Activated CD4-positive, alpha-beta T cell treated with anti-CD3 and anti-CD28 coated beads, Interleukin-2, amount 50 U/mL, for 48 hours (primary cell): ENCODE results near the gene LDLRAP1.
A peak's percentile ranks its signal among the peaks of the same experiment; 100 is the strongest.

Source experiments
- DNase-seq, 2 experiments: peaks; one replicate each; pipeline ENCODE4 v3.0.0-alpha.2; 2020

Gene LDLRAP1

DNA sequence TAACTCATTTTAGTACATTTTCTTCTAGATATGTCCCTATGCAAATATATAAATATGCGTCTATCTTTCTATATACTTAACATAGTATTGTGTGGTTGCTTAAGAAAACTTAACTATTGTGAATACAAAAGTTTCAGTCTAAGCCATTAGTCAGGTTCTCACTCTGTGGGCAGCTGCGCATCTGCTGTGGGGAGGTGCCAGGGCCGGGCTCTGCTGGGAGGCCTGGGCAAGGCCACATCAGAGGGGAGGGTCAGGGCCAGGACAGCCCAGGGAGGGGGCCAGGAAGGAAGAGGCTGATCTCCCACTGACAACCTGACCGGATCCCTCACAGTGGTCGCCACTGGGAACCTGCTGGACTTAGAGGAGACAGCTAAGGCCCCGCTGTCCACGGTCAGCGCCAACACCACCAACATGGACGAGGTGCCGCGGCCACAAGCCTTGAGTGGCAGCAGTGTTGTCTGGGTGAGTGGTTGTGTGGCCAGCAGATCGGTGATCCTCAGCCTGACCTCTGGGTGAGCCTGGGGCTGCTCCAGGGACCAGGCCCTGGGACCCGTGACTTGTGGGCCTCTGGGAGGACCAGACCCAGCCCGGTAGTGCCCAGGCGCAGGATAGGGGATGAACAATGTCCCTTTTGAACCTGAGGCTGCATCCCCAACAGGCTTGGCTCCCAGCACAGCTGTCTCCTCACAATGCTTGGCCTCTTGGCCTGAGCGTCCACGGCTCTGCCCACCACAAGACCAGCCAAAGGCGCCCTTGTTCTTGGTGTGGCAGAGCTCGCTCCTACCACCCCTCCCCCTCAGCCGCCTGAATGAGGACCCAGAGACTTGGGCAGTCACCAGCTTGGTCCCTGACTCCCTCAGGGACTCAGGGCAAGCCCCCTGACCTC lies 20.2 kb downstream of the LDLRAP1 start:
- DNase-seq = peak; percentile 45 to 58

DNA sequence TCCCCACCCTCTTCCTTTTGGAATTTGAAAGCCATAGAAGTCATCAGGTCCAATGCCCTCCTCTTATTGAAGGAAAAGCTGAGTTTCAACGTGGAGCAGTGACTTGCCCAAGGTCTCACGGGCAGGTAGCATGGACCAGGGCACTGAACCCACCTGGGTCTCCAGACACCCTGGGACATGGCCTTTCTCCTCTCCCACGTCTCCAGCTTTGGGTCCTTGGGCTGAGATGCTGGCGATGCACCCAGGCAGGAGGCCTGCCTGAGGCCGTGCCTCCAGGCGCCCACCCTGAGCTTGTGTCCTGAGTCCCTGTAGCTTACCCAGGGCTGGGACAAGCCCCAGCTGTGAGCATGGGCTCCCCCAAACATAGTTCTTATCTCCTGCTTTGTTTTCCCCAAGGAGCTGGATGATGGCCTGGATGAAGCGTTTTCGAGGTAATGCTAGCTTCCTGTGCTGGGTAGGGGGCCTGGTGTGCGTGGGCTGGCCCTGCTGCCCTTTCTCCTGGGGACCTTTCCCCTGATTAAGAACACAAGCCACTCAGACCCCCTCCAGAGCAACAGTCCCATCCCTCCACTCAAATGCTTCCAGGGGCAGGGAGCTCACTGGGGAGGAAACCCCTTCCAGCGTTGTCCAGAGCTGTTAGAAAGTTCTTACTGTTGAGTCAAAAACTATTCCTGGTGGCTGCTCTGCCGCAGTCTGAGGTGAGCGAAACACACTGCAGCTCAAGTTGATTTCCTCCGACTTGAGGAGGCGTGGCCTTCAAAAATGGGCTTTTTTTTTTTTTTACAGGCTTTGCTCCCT lies 21.6 kb downstream of the LDLRAP1 start:
- peak; percentile 43 to 52 for DNase-seq

DNA sequence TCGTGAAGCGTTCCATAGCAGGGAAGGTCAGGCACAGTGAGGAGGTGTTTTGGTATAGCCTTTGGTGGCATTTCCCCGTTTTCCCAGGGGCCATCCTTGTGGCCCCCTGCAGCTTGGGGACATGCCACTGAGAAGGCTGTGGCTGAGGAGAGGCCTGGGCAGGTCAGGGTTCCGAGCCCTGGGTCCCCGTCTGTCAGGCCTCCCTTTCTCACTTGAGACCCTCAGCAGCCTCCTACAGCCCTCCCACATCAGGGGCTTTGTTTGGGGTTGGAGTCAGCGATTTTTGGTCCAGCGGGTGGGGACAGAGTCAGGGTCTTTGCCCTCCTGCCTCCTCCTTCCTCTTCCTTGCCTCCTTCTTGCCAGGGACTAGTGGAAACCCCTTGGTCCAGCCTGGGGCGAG lies 22.2 kb downstream of the LDLRAP1 start:
- no peak for DNase-seq

DNA sequence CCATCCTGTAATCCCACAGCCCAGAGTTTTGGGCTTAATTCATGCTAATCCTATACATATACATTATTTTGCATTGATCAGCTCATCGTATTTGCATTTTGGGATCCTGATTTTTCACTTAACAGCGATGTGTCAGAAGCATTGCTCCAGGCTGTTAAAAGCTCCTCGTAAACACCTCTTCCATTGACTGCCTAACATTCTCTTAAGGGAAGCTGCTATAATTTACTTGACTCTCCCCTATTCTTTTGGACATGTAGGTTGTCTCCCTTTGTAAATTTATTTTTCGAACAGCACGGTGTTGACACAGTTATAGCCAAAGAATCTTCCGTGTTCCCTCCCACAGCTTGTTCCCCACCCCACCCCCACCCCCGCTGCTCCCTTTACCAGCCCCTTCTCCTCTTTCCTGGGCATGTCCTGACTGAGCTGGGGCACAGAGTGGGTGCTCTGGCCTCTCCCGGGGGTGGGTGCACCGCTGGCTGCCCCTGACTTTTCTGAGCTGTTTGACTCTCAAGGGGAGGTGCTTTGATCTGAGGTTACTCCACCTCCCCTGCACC lies 22.8 kb downstream of the LDLRAP1 start:
- DNase-seq = no peak

DNA sequence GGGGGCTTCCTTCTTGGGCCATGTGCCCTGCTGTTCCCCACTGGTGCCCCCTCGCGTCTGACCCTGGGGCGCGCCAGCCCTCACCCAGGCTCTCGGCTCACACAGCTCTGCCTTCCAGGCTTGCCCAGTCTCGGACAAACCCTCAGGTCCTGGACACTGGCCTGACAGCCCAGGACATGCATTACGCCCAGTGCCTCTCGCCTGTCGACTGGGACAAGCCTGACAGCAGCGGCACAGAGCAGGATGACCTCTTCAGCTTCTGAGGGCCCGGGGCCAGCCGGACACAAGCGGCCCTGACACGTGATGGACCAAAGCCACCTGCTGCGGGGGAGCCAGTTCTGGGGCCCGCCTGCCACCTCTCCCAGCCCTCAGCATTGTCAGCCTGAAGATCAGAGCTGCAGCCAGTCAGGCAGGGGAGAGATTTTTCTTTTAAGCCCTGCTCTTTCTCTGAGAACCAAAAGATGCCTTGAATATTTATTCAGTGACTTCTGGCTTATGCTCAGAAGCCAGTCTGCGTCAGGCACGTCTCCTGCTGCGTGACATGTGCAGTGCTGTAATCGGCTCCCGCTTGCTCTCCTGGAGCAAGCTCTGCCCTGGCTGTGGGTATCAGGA lies 23.4 kb downstream of the LDLRAP1 start:
- no peak for DNase-seq

DNA sequence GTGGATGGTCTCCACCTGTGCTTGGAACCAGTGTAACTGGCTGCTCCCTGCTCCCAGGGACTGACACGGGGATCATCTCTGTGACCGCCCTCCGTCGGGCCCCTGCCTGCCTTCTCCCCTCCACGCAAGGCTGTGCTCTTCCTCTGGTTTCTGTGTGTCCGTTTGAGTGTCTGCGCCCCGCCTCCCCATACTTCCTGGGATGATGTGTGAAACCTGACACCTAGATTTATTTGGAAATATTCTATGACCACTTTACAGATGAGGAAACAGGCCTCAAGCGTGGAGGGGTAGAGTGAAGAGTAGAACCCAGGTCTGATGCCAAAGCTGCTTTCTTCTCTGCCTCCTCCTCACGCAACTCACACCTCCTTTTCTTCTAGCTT lies 24.3 kb downstream of the LDLRAP1 start:
- DNase-seq = no peak

DNA sequence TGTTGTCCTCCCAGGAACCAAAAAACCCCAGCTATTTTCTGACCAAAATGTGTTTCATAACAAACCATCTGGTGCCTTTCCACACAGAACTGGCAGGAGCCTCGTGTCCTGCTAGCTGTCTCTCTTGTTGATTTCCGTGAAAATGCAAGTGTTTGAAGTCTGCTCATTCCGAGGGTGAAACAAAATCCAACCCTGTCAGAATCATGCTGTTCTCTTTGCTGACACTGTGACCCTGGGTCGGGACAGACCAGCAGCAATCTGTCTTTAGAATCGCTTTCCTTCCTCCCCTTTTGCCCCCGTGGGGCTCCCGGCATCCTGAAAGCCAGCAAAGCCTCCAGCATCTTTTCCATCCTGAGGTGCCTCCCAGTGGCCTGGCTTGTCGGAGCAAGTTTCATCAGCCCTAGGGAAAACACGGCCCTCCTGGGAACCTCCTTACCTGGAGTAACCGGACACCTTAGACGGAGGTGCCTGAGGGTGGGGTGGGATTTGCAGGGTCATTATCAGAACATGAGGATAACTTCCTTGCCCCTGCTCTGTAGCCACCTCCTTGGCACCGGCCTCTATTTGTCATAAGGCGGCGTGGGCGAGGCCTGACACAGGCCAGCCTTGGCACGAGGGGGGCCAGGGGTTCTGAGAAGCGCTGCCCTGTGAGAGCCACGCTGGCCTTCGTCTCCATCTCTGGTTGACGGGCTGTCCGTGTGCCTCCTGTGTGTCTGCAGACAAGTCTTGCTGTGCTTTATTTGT lies 24.9 kb downstream of the LDLRAP1 start:
- DNase-seq = no peak

DNA sequence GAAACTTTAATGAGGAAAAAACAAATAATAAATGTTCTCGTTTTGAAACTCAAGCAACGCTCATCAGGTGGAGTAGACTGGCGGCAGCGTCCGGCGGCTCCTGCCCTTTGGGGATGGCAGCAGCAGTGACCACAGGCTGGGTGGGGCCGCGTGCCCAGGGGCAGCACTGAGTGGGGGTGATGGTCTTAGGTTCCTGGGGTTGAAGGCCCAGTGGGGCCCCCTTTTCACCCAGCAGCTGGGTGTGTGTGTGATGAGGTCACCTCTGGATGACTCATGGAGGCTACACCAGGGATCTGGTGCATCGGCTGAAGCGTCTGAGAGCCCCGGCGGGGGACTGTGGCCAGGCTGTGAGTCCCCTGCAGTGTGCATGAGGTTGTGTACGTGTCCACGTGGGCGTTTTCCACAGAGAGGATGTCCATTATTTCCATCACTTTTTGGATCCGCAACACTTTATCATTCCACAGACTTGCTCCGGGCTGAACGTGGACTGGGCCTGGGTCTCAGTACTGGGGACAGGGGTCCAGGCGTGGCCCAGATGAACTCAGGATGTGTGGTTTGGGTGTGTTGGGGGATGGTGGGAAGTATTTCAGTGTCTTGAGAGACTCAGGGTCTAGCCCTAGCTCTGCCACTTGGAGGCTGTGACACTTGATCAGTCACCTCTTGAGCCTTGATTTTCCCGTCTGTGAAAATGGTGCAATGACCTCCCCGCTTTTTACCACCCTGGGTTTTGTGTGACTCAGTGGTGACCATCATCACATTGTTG lies 25.6 kb downstream of the LDLRAP1 start:
- no peak for DNase-seq

DNA sequence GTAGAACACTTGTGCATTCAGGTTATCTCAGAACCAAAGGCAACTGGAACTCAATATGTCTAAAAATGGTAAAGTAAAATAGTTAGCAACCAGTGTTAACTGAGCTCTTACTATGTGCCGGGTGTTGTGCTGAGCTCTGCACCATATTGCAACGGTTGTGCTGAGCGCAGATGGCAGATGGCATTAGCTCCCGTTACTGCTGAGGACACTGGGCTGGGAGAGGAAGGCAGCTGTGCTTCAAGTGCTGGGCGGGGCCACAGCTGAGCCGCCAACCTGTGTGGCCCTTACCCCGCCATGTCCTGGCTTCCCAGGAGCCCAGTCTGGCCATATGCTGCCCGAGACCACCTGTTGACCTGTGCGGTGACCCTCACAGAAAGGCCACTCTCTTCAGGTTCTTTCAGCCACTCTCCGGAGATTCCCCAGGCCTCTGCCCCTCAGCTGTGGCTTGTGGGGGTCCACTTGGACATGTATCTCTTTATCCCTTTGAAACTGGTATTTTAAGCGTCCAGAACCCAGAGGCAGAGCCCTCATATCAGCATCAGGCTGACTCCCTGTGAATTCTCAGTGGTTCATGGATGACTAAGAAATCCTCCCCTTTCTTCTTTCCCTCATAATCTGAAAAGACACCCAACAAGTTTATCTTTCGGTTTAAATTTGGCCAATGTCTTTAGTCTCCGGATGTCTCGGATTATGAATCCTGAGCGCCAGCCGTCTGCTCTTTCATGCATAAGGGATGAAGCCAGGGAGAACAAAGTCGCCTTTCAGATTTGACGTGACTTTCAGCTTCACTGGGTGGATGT lies 26.4 kb downstream of the LDLRAP1 start:
- no peak for DNase-seq

DNA sequence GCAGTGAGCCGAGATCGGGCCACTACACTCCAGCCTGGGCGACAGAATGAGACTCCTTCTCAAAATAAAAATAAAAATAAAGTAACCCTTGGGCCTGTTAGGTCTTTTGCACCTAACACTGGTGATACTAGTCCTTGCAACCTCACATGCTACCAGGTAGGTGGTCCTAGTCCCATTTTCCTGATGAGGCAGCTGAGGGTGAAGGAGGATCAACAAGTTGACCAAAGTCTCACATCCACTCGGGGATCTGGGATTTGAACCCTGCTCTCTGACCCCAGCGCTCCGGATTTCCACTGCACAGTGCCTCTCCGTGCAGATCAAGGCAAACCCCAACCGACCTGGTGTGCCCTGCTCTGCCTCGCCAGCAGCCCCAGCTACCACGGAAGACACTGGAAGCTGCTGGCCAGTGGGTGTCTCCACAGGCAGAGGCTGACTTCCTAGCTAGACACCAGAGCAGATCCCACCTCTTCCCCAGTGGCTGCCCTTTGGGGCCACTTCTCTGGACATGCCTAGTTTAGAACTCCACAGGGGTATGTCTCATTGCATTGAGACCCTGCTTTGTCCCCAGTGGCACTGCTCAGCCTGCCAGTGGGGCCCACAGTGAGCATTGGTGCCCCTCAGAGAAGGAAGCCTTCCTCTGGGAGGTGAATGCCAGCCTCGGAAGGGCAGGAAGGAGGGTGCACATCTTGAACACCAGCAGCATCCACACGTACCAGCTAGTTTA lies 27.6 kb downstream of the LDLRAP1 start:
- DNase-seq = no peak

DNA sequence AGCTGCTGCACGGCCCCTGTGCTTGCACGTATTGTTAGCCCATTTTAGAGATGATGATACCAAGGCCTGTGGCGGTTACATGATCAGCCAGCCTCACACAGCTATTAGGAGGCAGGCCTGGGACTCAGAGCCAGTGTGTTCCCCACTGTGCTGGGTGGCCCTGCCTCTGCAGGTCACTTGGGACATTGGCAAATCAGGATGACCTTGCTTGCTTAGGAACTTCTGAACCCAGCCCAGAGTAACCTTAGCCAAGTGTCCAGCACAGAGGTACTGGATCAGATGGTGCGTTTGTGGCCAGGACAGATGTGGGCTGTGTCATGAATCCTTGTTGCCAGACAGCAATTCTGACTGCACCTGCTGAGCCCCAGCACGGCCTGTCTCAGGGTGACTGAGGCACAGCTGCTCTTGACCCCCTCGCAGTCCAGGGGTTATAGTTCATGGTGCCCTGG lies 28.1 kb downstream of the LDLRAP1 start:
- no peak for DNase-seq

DNA sequence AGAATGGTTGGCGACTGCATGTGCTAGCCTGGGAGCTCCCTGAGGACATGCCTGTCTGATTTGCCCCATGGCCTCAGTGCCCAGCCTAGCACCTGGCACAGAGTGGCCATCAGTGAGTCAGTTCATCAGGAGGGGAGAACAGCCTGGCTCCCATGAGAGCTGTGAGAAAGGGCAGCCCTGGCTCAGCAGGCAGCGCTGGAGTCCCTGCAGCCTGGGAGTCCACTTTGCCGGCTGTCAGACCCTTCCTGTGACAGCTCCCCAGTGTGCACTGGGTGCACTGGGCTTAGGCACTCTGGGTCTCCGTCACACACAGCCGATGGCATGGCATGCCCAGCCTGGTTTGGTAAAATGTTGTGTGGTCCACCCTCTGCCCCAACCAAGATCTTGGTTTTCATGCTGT lies 28.7 kb downstream of the LDLRAP1 start:
- no peak for DNase-seq

DNA sequence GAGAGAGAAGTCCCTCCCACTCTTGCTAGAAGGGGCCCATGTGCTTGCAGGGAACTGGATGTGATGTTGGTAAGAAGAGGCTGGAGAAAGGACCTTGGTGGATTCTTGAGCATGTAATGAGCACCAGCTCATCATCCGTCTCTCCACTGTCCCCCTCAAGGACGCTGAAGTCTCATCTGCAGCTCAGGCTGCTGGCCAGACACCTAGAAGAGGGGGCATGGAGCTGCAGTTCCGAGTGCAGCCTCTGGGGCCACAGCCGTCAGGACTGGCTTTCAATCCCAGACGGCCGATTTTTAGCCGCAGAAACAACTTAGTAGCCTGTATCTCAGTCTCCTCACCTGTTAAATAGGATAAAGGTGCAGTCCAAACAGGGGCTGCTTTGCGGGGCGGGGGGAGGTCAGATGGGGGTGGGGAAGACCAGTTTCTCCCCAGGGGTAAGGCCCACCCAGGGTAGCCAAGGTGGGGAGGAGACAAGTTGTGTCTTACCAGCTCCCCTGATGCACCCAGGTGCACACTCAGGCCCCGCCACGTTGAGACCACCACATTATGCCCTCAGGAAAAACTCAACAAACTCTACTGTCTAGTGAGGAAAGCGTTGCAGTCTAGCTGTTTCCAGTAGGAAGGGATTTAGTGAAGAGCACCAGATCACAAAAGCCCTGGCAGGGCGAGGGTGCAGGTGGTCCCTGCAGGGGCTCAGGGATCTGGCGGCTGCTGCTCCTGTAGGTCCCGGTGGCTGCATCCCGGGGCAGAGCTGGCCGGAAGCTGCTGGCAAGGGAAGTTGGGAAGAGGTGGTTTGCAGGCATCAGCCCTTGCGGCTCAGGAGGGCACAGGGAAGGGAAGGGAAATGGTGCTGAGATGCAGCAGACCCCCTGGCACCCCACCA lies 29.5 kb downstream of the LDLRAP1 start:
- peak; percentile 61 to 68 for DNase-seq

DNA sequence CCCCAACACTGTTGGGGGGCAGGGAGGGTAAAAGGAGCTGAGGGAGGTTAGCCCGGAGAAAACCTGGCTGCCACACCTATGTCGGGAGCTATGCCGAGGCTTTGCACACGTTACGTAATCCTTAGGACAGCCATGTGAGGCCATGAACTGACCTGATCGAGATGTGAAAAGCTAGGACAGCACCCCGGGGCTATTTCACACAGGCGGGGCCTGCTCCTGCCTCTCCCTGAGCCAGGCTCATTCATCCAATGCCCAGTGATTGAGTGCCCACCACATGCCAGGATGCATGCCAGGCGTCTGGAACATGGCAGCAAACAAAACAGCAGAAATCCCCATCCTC lies 30.2 kb downstream of the LDLRAP1 start:
- DNase-seq = no peak

DNA sequence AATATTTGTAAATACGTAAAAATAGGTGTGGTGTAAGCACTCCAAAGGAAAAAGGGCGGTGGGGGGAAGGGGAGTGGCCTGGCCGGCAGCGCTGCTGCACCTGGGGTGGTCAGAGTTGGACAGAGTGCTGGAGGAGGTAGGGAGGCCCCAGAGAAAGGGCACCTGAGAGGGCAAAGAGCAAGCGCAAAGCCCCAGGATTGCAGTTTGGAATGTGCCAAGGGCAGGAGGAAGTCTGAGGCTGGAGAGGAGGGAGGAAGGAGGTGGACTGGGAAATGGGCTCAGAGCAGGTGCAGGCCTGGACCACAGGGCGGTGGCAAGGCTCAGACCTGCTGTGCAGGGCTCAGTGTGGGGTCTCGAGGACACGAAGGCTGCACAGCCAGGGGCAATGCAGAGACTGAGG lies 30.6 kb downstream of the LDLRAP1 start:
- DNase-seq = no peak

DNA sequence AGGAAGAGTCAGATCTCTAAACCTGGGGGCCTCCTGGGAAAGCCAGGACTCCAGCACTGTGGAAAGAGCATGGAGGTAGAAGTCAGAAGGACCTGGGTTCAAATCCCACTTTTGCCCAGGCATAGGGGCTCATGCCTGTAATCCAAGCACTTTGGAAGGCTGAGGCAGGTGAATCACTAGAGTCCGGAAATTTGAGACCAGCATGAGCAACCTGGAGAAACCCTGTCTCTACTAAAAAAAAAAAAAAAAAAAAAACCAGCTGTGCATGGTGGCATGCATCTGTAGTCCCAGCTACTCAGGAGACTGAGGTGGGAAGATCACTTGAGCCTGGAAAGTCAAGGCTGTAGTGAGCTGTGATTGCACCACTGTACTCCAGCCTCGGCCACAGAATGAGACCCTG lies 31.8 kb downstream of the LDLRAP1 start:
- DNase-seq = no peak

DNA sequence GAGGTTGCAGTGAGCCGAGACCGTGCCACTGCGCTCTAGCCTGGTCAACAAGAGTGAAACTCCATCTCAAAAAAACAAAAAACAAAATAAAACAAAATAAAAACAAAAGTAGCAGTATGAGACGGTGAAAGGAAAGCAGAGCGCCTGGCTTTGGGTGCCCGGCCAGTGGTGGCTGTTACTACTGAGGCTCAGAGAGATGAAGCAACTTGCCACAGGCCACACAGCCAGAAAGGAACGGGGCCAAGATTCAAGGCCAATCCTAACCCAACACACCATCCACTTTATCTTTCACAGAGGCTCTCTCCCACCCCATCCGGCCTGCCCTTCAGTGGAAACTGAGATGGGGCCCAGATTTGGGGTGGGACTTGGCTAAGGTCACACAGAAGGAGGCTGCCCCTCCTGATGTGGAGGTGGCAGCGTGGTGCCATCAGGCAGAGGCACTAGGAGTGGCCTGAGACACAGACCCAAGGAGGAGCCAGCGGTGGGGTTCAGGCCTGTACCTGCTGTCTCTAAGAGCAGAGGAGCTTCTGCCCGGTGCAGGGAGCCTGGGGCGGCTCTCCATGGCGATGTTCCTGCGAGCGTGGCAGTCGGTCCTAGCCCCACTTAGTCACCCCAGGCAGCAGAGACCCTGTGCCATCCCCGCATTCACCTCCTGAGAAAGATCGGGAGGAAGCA lies 33.2 kb downstream of the LDLRAP1 start:
- no peak for DNase-seq

DNA sequence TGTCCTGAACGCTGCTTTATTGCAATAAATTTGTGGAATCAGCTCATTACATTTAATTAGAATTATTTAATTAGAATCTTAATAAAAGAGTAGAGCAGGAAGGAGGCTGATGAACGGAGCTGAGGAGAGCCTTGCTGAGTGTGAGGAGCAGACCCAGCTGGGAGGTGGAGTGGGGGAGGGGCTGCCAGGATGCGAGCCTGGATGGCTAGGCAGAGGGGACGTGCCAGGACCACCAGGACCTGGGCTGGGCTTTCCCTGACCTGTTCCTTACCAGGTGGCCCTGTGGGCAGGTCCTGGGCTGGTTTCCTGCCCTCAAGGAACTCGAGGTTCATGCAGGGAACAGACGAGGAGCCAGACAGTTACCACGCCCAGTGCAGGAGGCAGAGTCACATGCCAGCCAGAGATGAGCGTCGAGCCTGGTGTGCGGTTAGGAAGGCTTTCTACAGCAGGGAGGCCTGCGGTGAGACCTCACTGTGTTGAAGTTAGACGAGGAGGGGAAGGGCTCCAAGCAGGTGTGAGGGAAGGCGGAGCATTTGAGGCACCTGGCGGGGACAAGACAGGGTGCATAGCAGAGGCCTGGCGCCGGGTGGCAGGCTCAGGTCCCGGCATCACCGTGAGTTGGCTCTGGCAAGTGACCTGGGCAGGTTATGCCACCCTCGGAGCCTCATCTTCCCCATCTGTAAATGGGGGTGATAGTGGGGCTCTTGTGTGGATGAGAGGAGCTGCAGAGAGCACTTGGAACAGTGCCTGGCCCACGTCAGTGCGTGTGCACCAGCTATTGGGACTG lies 33.9 kb downstream of the LDLRAP1 start:
- no peak for DNase-seq
